HG03565 (cell line): ENCODE data around the gene DTX3.
"Not testable (repeated sequence)": the region's sequence is repeated elsewhere in the genome, so short reads cannot be mapped to it uniquely, and the experiment has no call there.

Source experiments
- ATAC-seq: cut with Tn5 transposase; IDR thresholded peaks from one replicate; pipeline ENCODE4 v1.9.1; 2021; ENCODE audit warnings: mild to moderate bottlenecking, moderate library complexity; ENCODE audit not compliant: unreplicated experiment

Gene DTX3

DNA sequence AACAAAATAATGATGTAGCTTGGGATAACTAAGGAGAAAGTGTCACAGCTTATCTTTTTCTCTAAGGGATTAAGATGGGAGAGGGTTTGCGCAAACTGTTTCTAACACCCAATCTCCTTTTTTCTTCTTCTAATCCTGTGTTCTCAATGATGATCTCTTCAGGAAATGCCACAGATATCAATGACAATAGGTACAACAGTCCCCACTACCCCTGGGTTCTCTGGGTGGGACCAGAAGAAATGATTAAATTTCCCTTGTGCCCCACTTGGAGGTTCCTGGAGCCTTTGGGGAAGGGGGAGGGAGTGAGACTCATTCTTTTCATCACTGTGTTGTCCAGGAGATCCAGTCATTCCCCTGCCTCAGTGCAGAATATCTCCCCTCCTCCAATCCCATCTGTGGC, 22.2 kb upstream of the DTX3 start:
- ATAC-seq, result no peak

DNA sequence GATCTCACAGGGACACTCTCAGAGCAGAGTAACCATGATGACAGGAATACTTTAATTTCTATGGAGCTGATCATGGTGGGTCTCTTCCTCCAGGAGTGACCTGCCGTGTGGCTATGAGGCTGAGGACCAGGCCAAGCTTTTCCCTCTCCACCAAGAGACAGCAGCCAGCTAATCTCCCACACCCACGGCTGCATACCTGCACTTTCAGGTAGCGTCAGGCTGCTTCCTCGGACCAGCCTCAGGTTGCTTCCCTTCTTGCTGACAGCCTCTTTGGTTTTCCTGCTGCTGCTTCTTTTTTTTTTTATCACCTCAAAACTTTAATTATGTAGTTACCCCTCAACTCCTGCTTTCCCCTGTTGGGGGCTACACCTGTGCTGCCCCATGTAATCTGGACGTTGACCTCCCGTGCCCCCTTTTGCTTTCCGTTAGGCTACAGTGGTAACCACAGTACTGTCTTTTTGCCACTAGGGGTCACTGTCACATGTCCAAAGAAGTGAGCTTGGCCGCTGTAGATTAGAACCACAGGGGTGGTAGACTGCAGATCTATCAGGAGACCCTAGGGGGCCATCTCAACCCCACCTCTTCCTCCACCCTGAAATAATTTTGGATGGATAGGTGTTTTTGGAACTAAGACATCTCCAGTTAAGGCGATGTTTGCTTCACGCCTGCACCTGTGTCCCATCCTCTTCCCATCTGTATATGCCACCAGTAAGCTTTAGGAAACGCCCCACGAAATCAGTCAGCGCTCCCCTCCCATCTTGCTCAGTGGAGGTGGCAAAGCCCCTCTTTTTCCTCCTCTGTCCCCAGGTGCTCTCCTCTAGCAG, 21.4 kb upstream of the DTX3 start:
- ATAC-seq, result peak; percentile 93

DNA sequence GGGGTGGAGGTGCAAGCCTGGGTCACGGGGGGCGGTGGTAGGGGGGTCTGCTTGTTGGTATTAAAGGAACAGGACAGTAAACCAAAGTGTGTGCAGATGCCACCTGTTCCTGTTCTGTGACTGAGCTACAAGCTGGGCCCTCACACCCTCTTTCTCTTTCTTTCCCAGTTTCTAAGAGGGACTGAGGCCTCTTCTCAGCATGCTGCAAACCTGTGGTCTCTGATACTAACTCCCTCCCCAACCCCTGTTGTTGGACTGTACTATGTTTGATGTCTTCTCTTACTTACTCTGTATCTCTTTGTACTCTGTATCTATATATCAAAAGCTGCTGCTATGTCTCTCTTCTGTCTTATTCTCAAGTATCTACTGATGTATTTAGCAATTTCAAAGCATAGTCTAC, 20.6 kb upstream of the DTX3 start:
- ATAC-seq, result no peak

DNA sequence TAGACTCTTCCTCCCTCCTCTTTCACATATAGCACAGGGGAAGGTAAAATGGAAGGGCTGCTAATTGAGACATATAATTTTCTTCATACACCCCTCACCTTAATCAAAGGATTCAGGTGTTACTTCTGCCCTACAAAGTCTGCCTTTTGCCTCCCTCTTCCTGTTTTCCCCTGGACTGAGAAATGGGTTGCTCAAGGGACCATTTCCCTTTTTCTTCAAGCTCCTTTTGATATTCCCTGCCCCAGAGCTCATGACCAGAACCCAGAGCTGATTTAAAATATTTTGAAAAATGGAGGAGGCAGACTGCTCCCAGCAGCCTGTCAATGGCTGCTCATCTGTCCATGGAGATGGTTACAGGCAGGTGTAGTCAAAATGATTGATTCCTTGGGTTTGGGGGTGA, 19.9 kb upstream of the DTX3 start:
- ATAC-seq, result no peak

DNA sequence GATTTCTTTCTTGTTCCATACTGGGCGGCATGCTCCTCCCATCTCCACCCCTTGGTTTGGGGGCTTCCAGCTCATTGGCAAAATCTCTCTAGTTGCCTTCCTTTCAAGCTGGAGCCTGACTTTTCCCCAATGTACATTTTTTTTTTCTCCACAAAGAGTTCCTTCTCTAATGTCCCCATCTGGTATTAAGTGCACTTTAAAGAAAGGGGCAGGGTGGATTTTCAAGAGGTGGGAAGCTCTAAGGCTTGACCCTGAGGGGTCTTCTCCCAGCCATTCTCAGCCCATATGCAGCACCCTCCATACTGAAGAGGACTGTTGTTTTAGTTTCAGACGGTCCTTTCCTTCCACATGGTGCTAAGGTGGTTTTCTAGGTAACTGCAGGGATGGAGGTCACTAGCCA, 19.5 kb upstream of the DTX3 start:
- no peak for ATAC-seq

DNA sequence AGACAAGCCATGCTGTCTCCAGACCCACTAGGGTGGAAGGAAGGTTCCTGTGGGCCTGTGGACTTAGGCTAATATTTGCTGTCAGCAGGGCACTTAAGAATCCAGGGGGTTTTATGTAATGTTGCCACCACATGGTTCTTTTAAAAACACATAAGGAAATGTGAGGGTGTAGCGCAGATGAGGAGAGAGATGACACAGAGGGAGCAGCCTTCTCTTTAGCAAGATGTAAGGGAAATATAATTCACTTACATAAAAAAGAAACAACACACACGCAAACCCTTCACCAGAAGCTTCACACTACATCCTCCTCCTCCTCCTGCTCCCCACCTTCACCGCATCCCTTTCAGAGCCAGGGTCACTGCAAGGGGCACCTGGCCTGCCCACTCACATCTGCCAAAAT, 18.5 kb upstream of the DTX3 start:
- no peak for ATAC-seq

DNA sequence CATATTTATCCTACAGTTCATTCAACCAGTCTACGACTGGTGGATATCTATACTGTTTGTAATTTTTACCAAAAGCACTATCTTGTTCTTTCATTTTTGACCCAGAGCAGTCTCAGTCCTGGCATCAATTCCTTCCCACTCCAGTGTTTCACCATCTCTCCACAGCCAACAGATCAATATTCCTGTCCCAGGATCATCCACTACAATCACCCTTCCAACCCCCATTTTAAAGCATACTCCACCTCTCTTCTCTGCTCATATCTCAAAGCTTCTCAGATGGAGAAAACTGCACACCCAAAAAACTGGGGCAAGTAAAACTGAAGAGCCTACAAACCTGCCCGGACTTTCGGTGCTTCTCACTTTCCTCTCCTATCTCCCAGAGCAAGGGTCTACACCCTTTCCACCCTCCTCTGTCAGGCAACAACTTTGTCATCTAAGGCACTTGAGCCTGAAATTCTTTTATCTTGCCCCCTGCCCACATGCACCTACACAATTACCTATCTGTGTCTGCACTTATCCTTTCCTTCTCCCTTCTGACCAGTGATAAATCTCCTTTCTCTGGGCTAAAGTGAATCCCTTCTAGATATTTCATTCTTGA, 17.7 kb upstream of the DTX3 start:
- ATAC-seq, result no peak

DNA sequence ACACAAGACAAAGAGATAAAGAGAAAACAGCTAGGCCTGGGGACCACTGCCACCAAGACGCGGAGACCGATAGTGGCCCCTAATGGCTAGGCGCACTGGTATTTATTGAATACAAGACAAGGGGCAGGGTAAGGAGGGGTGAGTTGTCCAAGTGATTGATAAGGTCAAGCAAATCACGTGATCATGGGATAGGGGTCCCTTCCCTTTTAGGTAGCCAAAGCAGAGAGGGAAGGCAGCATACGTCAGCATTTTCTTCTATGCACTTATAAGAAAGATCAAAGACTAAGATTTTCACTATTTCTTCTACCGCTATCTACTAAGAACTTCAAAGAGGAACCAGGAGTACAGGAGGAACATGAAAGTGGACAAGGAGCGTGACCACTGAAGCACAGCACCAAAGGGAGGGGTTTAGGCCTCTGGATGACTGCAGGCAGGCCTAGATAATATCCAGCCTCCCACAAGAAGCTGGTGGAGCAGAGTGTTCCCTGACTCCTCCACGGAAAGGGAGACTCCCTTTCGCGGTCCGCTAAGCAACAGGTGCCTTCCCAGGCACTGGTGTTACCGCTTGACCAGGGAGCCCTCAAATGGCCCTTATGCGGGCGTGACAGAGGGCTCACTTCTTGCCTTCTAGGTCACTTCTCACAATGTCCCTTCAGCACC, 15.5 kb upstream of the DTX3 start:
- ATAC-seq, result not testable (repeated sequence)

DNA sequence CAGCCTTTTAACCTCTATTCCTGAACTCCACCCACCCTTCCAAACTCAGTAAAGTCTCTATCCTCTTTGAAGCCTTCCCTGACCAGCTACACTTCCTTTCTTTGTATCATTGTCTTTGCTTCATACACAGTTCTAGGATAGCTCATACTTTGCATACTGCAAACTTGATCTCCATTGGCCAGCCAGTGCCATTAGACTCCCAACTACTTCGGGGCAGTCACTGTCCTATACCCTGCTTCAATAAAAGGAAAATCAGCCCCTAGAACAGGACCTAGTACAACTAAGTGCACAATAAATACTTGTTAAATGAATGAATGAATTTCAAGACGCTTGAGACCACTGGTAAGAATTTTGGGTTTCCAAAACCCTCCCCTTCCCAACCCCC, 14.2 kb upstream of the DTX3 start:
- no peak for ATAC-seq

DNA sequence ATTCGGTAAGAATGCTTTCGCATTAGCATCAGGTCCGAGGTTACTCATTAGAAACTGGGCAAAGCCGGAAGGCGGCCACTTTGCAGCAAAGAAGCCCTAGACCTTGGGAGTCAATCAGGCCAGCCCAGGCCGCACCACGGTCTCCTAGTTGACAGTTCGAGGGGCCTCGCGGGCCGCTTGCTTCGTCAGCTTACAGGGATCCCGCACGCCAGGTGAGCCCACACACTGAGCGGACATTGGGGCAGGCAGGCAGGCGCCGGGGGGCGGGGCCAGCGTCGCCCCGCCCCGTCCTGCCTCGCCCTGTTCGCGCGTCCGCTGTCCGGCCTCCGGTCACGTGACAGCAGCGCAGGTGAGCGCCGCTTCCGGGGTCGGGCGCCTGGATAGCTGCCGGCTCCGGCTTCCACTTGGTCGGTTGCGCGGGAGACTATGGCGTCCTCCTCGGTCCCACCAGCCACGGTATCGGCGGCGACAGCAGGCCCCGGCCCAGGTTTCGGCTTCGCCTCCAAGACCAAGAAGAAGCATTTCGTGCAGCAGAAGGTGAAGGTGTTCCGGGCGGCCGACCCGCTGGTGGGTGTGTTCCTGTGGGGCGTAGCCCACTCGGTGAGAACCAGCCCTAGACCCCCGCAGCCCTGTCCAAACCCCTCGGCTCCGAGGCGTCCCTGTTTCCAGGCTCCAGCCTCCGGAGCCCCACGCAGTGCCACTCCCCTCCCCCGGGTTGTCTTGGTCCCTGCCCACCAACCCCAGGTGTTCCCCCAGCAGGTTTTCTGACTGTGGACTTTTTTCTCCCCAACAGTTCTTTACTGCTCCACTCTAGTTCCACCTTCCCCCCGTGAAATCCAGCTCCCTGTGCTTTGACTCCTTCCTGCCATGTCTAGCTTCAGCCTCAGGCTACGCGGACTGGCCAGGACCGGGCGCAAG, 13.5 kb upstream of the DTX3 start, which contains the start of gene PIP4K2C:
PIP4K2C (plus strand) TSS at position 329 of the 918 bp plus-strand sequence; CDS start at position 427, 98 bp downstream.
- ATAC-seq, result peak; percentile 86

DNA sequence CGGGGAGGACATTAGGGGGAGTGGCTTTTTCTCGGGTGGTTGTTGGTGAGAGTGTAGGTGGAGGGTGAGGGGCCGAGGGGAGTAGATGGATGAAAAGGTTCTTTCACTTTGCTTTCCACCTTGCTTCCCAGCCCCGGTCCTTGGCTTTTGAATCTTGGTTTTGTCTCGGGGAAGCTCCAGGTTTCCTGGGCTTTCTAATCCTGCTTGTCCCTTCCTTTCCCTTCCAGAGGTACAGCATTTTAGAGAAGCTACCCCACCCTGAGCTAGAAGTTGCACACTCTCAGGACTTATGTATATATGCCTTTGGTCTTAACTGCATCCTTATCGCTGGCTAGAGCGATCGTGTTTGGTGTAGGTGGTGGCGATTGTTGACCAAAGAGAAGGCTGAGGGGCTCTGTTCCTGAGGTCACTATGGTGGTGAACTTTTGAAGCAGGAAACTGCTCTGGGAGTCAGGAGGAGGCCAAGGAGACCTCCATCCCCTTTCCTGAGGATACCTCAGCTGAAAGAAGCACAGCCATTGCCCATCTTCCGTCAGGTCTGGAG, 12.8 kb upstream of the DTX3 start:
- no peak for ATAC-seq

DNA sequence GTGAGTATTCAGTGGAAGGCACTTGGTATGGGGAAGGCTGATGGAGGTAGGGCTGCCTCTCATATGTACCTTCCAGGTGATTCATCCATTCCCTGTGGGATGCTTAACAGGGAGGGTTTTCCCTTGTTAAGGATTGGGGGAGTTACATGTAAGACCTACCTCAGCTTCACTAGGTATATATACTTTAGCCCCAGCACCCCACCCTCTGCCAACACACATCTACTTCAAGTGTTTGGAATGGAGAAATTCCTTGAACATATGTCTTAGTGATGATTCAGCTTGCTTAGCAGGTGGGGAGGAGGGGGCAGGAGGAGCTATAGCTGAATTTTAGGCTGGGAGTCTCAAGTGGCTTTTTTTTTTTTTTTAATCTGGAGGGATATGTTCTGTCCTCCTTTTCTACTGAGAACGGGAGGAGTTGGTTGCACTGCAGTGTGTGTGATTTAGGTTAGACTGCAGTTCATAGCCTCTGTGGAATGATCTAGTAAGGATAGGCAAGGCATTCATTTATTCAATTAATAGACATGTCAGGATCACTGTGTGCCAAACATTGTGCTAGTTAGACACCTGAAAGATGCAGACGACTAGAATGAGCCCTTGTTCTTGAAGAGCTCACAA, 12.0 kb upstream of the DTX3 start:
- no peak for ATAC-seq

DNA sequence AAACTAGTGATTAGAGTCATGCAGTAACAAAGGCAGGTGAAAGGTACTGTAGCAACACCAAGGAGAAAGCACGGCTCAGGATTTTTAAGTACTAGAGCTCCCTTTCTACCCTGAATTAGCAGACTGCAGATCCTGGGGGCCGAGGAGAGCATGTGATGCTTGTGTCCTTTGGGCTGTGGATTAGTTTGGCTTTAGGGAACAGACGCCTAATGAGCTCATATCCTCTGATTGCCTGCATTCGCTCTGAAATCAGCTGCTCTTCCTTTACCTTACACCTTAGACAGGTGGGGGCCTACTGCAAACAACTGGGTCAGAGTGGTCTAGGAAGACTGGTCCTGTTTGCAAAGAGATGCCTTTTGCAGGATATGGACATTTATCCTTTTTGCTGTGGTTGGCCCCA, 11.4 kb upstream of the DTX3 start:
- no peak for ATAC-seq

DNA sequence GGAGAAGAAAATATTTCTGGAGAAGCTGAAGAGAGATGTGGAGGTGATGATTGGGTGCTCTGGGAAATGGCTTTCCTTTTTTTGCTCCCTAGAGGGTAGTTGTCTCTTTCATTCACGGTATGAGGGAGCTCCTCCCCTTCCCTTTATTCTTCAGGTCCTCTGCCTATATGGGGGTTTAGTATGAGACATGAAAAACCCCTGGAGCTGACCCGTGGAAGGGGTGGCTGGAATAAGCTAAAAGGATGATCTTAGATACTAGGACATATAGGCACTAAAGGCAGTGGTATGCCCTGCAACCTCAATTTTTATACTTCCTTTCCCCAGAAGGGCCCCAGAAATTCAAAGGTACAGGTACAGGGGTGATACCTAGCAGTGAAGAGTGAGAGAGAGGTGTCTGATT, 4.2 kb upstream of the DTX3 start:
- ATAC-seq, result no peak

DNA sequence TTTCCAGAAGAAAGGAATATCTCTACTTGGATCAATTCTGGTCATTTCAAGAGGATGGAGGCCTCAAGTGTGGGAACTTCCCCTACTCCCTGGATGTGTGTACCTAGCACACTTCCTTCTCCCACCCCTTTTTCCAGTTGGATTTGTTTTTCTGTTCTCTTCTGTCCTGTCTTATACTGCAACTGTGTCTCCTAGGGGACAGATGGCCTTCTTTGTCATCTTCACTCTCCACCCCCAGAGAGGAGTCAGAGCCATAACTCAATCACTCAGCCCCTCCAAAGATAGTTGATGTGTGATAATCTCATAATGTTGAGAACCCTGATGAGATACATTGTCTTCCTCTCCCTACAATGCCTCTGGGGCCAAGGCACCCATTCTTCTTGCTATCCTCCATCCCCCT, 2.1 kb upstream of the DTX3 start:
- no peak for ATAC-seq

DNA sequence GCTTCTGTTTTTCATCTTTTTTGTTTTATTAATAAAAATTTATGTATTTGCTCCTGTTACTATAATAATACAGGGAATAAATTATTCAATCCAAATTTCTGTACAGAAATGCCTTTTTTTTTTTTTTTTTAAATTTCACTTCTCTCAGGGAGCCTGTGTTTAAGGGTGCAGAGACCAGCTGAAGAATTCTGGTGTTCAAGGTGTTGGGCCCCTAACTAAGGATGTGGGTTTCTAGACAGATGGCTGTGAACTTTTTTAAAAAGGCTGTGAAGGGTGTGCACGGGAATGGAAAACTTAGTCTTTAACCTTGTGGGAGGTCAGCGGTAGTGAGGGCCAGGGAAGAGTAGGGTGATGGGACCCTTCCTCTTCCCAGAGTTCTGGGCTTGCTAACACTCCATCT, 1.3 kb upstream of the DTX3 start:
- no peak for ATAC-seq

DNA sequence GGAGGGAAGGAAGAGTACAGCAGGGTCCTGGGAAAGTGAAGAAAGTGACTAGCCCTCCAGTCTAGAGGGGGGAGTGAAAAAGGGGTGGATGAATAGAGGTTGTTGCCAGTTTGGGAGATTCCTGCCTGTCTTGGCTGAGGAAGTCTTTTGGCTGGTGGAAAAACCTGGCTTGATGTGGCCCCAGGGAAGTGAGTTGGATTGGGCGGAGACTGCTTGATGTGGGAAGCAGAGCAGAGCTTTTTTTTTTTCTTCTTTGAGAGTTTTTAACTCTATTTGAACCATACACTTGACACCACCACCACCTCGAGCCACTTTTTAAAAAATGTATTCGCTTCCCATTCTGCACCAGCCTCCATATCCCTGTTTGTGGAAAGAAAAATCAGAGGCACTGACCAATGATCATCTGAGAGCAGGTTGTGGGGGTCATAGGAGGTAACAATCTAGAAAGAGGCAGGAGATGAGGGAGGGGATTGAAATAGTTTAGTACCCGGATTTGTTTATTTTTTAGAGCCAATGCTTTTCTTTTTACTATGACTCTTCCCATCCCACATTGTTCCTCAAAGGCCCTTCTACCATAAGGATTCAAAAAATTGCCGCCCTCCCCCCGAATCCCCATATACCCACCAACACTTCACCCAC, 690 bp upstream of the DTX3 start:
- no peak for ATAC-seq

DNA sequence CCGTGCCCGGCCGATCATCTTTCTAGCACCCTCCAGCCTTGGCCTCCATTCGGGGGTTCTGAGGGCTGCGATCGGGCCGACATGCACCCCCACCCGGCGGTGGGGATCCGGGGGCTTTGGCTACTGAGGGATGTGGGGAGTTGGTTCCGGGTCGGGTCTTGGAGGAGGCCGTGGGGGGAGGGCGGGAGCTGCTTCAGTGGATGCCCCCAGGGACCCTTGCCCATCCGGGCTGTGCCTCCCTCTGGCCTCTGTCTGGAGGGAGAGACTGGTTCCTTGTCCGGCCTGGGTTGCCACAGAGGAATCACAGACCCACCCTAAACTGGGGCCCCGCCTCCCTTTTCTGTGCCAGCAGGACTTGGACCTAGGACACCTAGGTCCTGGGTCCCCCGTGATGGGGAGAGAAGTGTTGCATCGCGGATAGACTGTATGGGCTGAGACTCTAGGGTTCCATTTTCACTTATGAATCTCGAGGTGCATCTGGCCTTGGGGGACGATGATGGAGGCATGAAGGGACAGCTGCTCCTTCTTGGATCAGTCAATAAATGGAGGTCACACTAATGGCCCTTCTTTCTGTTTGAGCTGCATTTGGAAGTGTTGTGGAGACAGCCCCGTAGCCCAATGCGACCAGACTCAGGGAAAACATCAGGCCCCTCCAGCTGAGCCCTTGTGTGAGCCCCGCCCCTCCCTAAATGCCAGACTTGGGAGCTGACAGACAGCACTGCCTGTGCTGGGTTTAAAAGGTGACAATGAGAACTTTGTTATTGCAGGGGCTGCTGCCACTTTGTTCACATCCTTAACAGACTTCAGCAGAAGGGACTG, 577 bp downstream of the DTX3 start:
- no peak for ATAC-seq

DNA sequence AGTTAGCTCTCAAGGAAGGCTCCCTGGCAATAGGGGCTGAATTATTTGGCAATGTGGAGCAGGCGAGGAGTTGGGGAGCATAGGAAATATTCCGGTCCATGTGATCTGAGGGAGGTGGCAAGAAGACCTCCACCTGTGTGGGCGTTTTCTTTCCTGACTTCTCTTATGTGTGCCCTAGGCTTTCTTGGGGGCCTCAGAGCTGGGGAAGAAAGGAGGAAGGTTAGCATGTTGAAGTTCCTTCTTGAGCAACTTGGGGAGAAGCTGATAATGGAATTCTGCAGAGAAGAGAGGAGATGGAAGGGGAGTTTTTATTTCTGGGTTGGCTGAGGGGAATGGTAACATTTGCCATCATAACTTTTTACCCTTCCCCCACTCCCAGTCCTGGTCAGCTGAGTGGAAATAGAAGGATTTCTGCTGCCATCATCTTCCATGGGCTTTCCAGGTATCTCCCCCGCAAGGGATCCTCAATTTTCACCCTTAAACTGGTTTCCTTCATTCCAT, 1.2 kb downstream of the DTX3 start:
- ATAC-seq, result no peak
